ENCODE measurements around the gene TOE1.
A peak's percentile ranks its signal among the peaks of the same experiment; 100 is the strongest.

The TOE1 gene

GRCh38 chr1:45326627-45327623 lies 13.0 kb upstream of the TOE1 start, which contains the start of gene HPDL:
Gene HPDL (plus strand): TSS chr1:45326895. CDS start chr1:45327149, 254 bp downstream.
- peak; percentile 57 for DNase-seq

DNA sequence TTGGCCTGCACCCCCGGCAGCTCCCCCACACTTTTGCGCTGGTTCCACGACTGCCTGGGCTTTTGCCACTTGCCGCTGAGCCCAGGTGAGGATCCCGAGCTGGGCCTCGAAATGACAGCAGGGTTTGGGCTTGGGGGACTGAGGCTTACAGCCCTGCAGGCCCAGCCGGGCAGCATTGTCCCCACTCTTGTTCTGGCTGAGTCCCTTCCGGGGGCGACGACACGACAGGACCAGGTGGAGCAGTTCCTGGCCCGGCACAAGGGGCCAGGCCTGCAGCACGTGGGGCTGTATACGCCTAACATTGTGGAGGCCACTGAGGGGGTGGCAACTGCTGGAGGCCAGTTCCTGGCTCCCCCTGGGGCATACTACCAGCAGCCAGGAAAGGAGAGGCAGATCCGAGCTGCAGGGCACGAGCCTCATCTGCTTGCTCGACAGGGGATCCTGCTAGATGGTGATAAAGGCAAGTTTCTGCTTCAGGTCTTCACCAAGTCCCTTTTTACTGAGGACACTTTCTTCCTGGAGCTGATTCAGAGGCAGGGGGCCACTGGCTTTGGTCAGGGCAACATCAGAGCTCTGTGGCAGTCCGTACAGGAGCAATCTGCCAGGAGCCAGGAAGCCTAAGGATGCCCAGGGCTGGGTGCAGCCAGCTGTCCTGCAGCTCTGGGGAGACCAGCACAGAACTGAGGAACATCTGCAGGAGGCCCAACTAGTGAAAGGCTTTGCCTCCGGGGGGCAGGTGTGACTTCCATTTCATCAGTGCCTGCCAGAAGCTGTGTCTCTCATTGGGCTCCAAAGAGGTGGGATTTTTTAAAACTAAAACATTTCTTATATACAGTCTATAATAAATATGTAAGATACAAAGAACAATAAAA lies 12.1 kb upstream of the TOE1 start:
- no peak for DNase-seq

DNA sequence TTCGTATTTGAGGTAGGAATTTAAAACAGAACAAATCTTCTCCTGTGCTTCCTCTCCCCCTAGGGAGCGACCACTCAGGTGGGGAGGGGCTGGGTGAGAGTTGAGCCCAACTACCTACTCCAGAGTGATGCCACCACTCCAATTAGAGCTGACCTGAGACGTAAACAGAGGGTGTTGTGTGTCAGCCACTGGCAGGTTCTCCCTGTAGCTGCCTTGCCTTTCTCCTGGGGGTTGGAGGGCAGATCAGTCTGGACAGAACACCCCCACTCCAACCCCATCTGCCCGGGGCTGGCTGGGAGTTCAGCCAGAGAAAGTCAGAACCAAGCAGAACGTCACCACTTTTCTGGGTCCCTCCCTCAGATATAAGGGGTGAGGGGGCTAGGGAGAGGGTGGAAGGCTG lies 11.3 kb upstream of the TOE1 start:
- no peak for DNase-seq

- DNase-seq, result no peak
These were observed 10.5 kb upstream of the TOE1 start for GRCh38 chr1:45329445-45329844.

DNA sequence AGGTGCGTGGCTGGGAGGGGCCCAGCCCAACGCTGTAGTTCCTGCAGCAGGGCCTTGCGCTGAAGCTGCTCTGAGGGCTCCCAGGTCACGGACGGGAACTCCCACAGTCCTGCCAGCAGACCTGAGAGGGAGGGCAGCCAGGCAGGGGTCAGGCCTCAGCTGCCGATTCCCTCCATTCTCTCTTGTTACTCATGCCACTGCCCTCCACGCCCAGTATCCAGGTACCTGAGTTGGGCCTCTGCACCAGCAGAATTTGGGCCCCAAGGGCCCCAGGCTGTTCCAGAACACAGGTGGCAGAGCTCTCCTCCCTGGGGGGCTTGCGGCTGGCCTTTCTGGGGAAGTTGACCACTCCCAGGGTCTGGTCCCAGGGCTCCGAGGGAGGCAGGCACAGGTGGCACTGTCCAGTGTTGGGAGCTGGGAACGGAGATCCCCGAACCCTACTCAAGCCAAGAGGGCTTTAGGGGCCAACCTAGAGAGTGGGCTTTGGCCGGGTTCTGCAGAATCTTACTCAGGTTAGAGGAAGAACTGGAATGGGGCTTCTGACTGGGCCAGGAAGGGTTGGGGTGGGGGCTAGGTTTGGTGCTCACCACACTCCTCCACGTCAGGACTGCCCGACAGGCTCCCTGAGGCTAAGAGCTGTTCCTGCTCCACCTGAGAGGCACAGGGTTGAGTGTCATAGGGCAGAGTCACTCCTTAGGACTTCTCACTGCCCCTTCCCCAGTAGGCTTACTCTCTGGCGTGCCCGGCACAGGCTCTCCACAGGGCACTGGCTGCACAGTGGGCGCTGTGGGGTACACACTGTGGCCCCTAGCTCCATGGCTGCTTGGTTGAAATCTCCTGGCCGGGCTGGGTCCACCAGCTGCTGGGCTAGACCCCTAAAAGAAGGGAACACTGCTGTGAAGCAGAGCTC lies 8.3 kb upstream of the TOE1 start:
- no peak for DNase-seq

GRCh38 chr1:45332346-45332720 lies 7.6 kb upstream of the TOE1 start:
- no peak for DNase-seq

DNA sequence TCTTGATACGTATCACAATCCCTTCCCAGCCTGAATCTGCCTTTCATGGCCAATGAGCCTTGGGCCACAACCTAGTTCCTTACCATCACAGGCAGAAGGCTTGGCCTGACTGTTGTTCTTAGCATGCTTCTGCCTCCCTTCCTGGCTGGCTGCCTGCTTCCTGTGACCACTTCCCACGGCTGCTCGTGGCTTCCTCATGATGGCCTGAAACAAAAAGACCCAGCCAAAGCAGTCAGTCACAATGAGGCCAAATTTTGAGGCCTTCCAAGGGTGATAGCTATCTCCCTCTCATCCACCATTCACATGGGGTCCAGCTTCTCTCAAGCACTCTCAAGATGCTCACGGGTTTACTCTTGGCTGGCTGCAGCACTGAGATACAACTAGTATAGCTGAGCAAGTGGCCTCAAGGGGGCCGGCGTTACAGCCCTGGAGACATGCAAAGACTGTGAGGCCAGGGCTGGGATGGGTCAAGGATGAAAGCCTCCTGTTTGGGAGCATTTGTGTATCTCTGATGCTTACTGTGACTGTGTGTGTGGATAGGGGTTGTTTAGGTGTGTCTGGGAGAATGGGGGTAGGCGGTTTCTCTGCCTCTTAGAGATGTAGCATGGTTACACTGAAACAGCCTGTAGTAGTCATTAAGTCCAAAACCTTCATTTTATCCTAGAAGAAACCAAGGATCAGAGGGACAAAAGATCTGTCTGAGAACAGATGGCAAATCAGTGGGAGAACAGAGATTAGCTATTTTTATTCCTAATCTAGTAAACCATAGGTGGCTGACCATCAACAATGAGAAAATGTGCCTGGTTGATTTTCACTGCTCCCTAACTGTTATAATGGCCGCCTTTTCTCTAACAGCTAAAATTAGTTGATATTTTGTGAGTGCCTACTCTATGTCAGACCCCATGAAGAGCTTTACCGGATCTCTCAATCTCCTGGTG lies 5.4 kb upstream of the TOE1 start:
- DNase-seq, result no peak

DNA sequence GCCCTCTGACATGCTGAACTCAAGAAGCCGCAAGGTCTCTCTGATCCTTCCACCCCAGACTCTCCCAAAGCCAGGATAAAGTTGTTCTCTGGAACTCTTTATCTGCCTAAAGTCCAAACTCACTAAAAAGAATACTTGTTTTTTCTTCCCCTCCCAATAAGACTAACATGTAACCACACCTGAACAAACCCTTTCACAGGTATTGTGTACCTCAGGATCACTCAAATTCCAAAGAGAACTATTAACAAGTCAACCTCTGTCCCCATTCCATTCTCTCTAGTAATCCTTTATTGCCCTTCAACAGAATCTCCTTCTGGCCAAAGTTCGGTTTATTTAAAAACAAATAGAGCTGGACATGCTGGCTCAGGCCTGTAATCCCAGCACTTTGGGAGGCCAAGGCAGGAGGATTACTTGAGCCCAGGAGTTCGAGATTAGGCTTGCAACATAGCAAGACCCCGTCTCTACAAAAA lies 4.1 kb upstream of the TOE1 start:
- DNase-seq, result no peak

DNA sequence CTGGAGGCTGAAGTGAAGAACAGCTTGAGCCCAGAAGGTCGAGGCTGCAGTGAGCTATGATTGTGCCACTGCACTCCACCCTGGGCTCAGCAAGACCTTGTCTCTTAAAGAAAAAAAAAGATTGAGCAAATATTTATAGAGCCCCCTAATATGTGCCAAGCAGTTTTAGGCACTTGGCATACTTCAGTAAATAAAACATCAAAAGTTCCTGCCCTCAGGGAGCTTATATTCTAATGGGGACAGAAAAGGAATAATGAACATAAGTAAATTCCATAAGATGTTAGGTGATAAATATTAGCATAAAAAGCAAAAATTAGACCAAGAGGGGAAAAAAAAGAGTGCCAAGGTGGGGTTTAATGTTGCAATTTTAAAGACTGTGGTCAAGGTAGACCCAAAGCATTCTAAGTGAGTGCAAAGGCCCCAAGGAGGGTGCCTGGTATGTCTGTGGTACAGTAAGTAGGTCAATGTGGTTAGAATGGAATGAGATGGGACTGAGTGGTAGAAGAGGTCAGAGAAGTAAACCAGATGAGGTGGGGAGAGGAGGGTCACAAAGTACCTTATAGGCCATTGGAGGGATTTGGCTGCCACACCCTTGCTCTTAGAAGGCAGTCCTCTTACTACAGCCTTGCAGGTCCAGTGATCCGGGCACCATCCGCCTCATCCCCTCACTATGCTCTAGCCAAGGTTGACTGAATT lies 2.2 kb upstream of the TOE1 start:
- DNase-seq, result no peak

DNA sequence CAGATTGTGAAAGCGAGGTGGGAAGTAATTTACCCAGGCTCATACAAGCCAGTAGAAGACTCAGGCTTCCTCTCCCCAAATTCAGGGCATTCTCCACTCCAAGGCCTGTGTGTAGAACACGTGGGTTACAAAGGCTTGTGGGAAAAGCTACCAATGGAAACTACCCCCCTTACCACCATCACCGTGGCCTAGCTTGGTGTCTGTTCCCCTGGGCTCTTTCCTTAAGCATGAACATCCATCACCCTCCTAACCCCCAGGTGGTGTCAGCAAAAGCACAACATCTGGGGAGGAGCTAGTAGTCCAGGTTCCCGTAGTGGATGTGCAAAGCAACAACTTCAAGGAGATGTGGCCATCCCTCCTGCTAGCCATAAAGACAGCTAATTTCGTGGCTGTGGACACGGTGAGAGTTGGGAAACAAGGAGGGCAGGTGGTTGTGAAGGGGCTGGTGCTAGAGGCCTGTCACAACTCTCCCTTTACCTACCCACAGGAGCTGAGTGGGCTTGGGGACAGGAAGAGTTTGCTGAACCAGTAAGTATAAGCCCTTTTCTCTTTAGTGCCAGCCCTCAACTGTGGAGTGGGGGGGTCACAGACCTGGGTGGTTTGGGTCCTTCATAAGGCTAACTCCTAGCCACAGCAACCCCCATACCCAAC lies 971 bp downstream of the TOE1 start:
- DNase-seq, result no peak

GRCh38 chr1:45344499-45344898 lies 4.5 kb downstream of the TOE1 start:
- no peak for DNase-seq

GRCh38 chr1:45345014-45345413 lies 5.0 kb downstream of the TOE1 start:
- DNase-seq, result no peak

DNA sequence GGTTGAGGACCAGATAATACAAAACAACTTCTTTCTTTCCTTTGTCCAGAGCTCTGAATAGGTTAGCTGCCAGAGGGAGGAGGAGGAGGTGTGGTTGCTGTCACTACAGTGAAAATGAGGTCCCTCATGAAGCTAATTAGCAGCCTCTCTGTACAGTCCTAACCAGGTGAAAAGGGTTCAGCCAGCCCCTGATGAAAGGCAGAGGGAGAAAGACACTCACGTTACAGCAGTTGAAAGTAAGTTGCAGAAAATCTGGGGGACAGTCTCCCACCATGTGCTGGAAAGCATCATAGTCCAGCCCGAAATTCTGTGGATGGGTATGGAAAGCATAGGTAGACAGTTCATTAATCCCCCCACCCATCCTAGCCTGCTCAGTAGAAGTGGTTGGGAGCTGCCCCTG lies 6.5 kb downstream of the TOE1 start:
- DNase-seq, result no peak

DNA sequence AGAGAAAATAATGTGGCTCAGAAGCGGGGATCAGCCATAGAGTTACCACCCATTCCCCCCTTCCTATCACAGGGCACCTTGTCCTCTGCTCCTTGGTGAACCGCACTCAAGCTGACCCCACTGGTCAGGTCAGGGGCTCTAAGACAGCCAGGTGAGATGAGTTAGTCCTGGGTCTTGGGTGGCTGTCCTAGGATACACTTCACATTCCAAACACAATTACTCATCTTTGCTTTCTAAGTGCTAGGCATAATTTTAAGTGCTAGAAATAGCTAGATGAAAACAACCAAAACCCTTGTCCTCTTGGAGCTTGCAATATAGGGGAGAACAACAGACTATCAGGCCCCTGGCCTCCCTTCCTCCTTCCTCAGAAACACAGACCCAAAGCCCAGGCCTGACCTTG lies 8.1 kb downstream of the TOE1 start:
- no peak for DNase-seq

DNA sequence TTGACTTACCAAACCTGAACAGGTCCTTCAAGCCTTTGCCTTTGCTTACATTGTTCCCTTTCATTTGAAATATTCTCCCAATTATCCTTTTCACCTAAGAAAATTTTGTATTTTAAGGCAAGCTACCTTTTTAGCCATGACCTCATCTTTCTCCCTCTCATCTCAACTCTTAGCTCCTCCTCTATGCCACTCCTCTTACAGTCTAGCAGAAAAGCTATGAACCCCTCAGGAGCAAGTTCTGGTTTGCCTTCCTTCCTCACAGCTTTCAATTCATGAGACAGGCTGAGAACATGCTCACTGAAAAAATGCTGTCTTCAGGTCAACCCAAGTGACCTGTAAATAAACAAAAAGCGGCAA lies 8.6 kb downstream of the TOE1 start:
- no peak for DNase-seq

DNA sequence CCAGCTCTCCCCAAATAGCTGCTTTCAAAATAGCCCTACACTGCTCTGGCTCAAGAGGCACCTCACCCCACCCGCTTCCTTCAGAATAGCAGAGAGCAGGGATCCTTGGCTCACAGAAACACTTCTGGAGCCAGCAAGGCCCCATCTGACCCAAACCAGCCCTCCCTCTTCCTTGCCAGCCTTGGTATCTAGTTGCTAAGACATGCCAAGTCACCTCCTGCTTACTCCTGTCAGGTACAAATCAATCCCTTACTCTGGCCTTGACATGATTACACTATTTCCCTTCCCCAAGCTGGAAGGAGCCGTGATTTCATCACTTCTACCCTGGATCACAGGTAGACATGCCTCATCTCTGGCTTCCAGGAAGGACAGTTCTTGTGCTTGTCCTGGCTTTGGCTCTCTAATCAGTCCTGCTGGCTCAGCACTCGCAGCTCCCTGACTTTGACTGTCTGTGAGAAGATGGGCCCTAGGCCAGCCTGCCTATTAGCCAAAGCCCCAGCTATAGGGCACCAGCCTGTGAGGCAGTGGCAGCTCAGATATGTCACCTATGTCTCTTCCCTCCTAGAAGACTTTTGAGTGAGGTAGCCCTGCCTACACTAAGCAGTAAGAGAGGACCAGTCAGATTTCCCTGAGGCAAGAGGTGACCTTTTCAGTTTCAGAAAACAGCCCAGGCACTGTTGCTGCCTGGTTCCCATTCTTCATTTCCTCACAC lies 9.2 kb downstream of the TOE1 start:
- DNase-seq, result no peak

- DNase-seq, result no peak
These were observed 11.5 kb downstream of the TOE1 start for GRCh38 chr1:45351508-45351907.

DNA sequence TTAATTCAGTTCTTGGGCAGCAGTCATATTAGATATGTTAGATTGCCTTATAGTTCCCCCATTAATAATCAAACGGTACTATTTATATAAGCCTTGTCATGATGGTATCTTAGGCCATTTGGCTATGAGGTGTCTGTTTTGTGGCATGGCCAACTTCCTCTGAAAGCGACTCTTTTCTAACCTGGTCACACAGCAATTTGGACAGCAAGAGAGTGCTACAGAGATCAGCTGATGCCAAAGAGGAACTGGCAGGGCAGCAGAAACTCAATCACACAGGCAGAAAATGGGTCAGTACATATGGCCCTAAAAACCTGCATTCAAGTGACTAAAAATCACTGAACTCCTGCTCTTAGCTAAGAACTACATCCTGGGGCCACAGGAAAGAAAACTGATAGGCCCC lies 13.7 kb downstream of the TOE1 start:
- DNase-seq, result no peak

DNA sequence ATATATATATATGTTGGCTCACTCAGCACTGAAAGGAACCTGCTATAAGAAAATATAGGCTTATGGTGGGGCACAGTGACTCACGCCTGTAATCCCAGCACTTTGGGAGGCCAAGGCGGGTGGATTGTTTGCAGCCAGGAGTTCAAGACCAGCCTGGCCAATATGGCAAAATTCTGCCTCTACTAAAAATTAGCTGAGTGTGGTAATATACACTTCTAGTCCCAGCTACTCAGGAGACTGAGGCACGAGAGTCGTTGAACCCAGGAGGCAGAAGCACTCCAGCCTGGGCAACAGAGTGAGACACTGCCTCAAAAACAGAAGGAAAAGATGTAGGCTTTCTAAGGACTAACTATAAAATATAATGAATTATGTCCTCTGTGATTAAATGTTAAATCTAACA lies 14.9 kb downstream of the TOE1 start:
- no peak for DNase-seq

- DNase-seq, result no peak
These were observed 15.7 kb downstream of the TOE1 start for GRCh38 chr1:45355683-45356082.
